Hepatocyte (in vitro differentiated cells): ENCODE measurements around the gene SP100. TPM values are rescaled to one million over a fixed set of nuclear protein-coding genes. Genes with fewer than 3 reads are reported as not detected.

Experiments used
- DNase-seq: peaks from one replicate; pipeline ENCODE4 v3.0.0-alpha.2; 2016; ENCODE audit warnings: low spot score
- H2AFZ ChIP-seq: fragments of 200-600 bp; sonication (generic); 2 replicates; pipeline ENCODE4 v1.6.0; 2016; ENCODE audit warnings: antibody characterized with exemption, mild to moderate bottlenecking
- H3K27ac ChIP-seq: fragments of 200-600 bp; sonication (generic); 2 replicates; pipeline ENCODE4 v1.5.1; 2016; ENCODE audit warnings: mild to moderate bottlenecking
- H3K27me3 ChIP-seq: fragments of 200-600 bp; sonication (generic); 2 replicates; pipeline ENCODE4 v1.6.1; 2016
- H3K36me3 ChIP-seq: fragments of 200-600 bp; sonication (generic); replicated peaks from 2 replicates; pipeline ENCODE4 v1.5.1; 2016; ENCODE audit warnings: low read depth; ENCODE audit not compliant: insufficient read depth
- H3K4me1 ChIP-seq: fragments of 200-600 bp; sonication (generic); 2 replicates; pipeline ENCODE4 v1.5.1; 2016; ENCODE audit warnings: mild to moderate bottlenecking, moderate library complexity; ENCODE audit not compliant: insufficient read depth
- H3K4me2 ChIP-seq: fragments of 200-600 bp; sonication (generic); 2 replicates; pipeline ENCODE4 v1.6.0; 2016
- H3K4me3 ChIP-seq: fragments of 200-600 bp; sonication (generic); 2 replicates; pipeline ENCODE4 v1.5.1; 2016; ENCODE audit warnings: mild to moderate bottlenecking
- H3K79me2 ChIP-seq: fragments of 200-600 bp; sonication (generic); 2 replicates; pipeline ENCODE4 v1.6.0; 2017; ENCODE audit warnings: mild to moderate bottlenecking
- H3K9me2 ChIP-seq: fragments of 200-600 bp; sonication (generic); replicated peaks from 2 replicates; pipeline ENCODE4 v1.6.0; 2017; ENCODE audit warnings: mild to moderate bottlenecking; ENCODE audit not compliant: insufficient read depth
- H3K9me3 ChIP-seq: fragments of 200-600 bp; sonication (generic); 2 replicates; pipeline ENCODE4 v1.5.1; 2016; ENCODE audit warnings: low read depth, mild to moderate bottlenecking
- H4K20me1 ChIP-seq: fragments of 200-600 bp; sonication (generic); 2 replicates; pipeline ENCODE4 v1.6.0; 2016; ENCODE audit warnings: mild to moderate bottlenecking; ENCODE audit not compliant: insufficient read depth, poor library complexity, severe bottlenecking
- EZH2 ChIP-seq: fragments of 200-600 bp; sonication (generic); IDR thresholded peaks from 2 replicates; pipeline ENCODE4 v1.6.1; 2016; ENCODE audit warnings: antibody characterized with exemption, mild to moderate bottlenecking, borderline replicate concordance
- EZH2phosphoT487 ChIP-seq: fragments of 200-600 bp; sonication (generic); IDR thresholded peaks from one replicate; pipeline ENCODE4 v1.6.1; 2018; ENCODE audit warnings: antibody characterized with exemption, mild to moderate bottlenecking, low read depth, moderate library complexity; ENCODE audit not compliant: unreplicated experiment, severe bottlenecking
- WGBS: methylation state at CpG from one replicate; pipeline ENCODE4 v1.1.6; 2016; ENCODE audit warnings: low lambda C conversion rate; ENCODE audit errors: missing lambda C conversion rate; 5-methylcytosine and 5-hydroxymethylcytosine counted together
- polyA plus RNA-seq: library from polyadenylated mRNA; unstranded; fragments of >200 nt; fragmentation: Nextera tagmentation; extraction: Ambion mirVana; gene quantifications from 2 replicates; pipeline ENCODE4 v1.2.1, GENCODE V29; 2016
- total RNA-seq: library from RNA; depleted of rRNA; stranded (reverse); fragments of >200 nt; gene quantifications from 2 replicates; pipeline ENCODE4 v1.2.3, GENCODE V29; 2014
- TF ChIP-seq, protein P1 (sequence below): fragments of 200-600 bp; sonication (generic); IDR thresholded peaks from 2 replicates; pipeline ENCODE4 v1.5.1; 2016; ENCODE audit warnings: antibody characterized with exemption, mild to moderate bottlenecking; ENCODE audit not compliant: poor library complexity

SP100 gene
- total and polyA plus RNA-seq, 2 experiments from 2014 or later: 30.5 to 42.2 TPM

DNA sequence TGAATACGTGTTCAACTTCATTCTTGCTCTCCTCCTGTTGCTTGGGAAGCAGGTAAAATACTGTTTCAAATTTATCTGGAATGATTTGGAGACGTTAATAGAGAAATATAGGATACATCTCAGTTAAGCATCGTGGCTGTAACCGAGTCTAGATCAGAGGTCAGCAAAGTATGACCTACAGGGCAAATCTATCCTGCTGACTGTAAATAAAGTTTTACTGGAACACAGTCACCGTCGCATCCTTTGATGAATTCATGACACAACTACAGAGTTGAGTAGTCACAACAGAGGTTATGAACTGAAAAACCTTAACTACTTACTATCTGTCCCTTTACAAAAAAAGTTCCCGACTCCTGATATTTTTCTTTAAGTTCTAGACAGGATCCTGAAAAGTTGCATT lies 86.6 kb downstream of the SP100 start:
- Histone ChIP-seq H3K79me2 (no peaks in the 10 kb centered on the region), H3K9me2 (no peaks in the 10 kb centered on the region), H4K20me1 (no peaks in the 10 kb centered on the region), H3K27me3 (no peaks in the 10 kb centered on the region), H3K36me3 (no peaks in the 10 kb centered on the region), H3K4me3 (no peak overlapping the region), H3K4me1 (no peaks in the 10 kb centered on the region), H2AFZ (no peak overlapping the region), H3K4me2 (no peak overlapping the region), H3K27ac (no peak overlapping the region), H3K9me3 (no peaks in the 10 kb centered on the region)
- 91% methylated on average over 7 of the region's 7 CpGs for WGBS
- TF ChIP-seq, protein P1, sequence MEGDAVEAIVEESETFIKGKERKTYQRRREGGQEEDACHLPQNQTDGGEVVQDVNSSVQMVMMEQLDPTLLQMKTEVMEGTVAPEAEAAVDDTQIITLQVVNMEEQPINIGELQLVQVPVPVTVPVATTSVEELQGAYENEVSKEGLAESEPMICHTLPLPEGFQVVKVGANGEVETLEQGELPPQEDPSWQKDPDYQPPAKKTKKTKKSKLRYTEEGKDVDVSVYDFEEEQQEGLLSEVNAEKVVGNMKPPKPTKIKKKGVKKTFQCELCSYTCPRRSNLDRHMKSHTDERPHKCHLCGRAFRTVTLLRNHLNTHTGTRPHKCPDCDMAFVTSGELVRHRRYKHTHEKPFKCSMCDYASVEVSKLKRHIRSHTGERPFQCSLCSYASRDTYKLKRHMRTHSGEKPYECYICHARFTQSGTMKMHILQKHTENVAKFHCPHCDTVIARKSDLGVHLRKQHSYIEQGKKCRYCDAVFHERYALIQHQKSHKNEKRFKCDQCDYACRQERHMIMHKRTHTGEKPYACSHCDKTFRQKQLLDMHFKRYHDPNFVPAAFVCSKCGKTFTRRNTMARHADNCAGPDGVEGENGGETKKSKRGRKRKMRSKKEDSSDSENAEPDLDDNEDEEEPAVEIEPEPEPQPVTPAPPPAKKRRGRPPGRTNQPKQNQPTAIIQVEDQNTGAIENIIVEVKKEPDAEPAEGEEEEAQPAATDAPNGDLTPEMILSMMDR: no peak
- TF ChIP-seq EZH2: no peak
- TF ChIP-seq EZH2phosphoT487: no peak
- DNase-seq: no peak

DNA sequence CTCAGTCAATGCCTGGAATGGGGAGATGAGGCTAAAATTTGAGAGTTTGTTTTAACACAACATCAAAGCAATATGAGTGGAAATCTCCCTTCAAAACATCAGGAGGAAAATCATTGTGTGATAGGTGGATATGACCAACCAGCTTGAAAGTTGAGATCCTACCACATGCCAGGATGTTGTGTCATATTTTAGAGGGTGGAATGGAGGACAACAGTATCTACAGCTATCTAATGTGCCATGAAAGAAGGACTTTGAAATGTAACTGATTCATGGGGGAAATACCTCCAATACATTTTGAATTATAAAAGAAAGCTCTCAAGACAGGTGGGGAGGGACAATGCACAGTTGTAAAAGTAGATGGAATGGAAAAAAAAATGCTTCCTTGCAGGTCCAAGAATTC lies 87.8 kb downstream of the SP100 start:
- no peak overlapping the region for H3K27ac ChIP-seq
- H3K9me3 ChIP-seq: no peaks in the 10 kb centered on the region
- no peaks in the 10 kb centered on the region for H3K36me3 ChIP-seq
- H3K4me3 ChIP-seq: no peak overlapping the region
- H3K4me1 ChIP-seq: no peaks in the 10 kb centered on the region
- DNase-seq: no peak
- H2AFZ ChIP-seq: no peak overlapping the region
- no peaks in the 10 kb centered on the region for H3K9me2 ChIP-seq
- H3K27me3 ChIP-seq: no peaks in the 10 kb centered on the region
- no peaks in the 10 kb centered on the region for H4K20me1 ChIP-seq
- no peaks in the 10 kb centered on the region for H3K79me2 ChIP-seq
- TF ChIP-seq EZH2 (no peak), EZH2phosphoT487 (no peak)
- TF ChIP-seq, protein P1: no peak
- H3K4me2 ChIP-seq: no peak overlapping the region

- Histone ChIP-seq H3K9me2 (no peaks in the 10 kb centered on the region), H3K4me1 (no peaks in the 10 kb centered on the region), H3K9me3 (no peaks in the 10 kb centered on the region), H3K4me3 (no peak overlapping the region), H3K27me3 (no peaks in the 10 kb centered on the region), H3K4me2 (no peak overlapping the region), H4K20me1 (no peaks in the 10 kb centered on the region), H3K27ac (no peak overlapping the region), H3K79me2 (no peaks in the 10 kb centered on the region), H2AFZ (no peak overlapping the region), H3K36me3 (no peaks in the 10 kb centered on the region)
- 89% methylated on average over 2 of the region's 2 CpGs for WGBS
- no peak for DNase-seq
- TF ChIP-seq, protein P1: no peak
- TF ChIP-seq EZH2phosphoT487 (no peak), EZH2 (no peak)
Observed at GRCh38 chr2:230505162-230505561, 89.2 kb downstream of the SP100 start.
